HEK293 (cell line): ENCODE measurements around the gene PPDPF.

Experiments used
- CTCF ChIA-PET: fragments of 350-600 bp; formaldehyde crosslinking; extraction: SDS; loops from one replicate; lab custom pipeline; 2021; ENCODE audit warnings: antibody characterized with exemption; lab: Yijun Ruan, JAX
- POLR2A ChIA-PET: fragments of 300-600 bp; formaldehyde crosslinking; extraction: SDS; loops from one replicate; lab custom pipeline; 2020; ENCODE audit warnings: antibody characterized with exemption, inconsistent platforms; lab: Yijun Ruan, JAX
- H3K27ac ChIP-seq: fragments of 200-500 bp; sonication (Bioruptor generic); 2 replicates; pipeline ENCODE4 v1.5.1; 2014; ENCODE audit warnings: low read depth, low read length, control low read depth, inconsistent platforms; ENCODE audit errors: extremely low read depth
- H3K36me3 ChIP-seq, 2 experiments: fragments of 200-500 bp in 1 of 2; sonication (Bioruptor generic) in 1 of 2; 1 replicate in 1 of 2; 2 replicates in 1 of 2; pipeline ENCODE4 v1.5.1; 2014 to 2017; ENCODE audit warnings: inconsistent platforms in 2 of 2, low read length in 2 of 2; ENCODE audit not compliant: control insufficient read depth in 2 of 2, insufficient read depth in 1 of 2
- H3K4me1 ChIP-seq: fragments of 200-500 bp; sonication (Bioruptor generic); 2 replicates; pipeline ENCODE4 v1.5.1; 2014; ENCODE audit warnings: mild to moderate bottlenecking, low read length, inconsistent platforms; ENCODE audit not compliant: control insufficient read depth, insufficient read depth
- H3K4me3 ChIP-seq: 2 replicates; pipeline ENCODE4 v1.5.1; 2011; ENCODE audit warnings: low read depth, mild to moderate bottlenecking, control low read depth, low read length, moderate library complexity
- H3K9me3 ChIP-seq: fragments of 200-500 bp; sonication (Bioruptor generic); 2 replicates; pipeline ENCODE4 v1.5.1; 2014; ENCODE audit warnings: low read depth, low read length, inconsistent platforms; ENCODE audit not compliant: control insufficient read depth, insufficient read depth
- BCL6B ChIP-seq: fragments of 450-650 bp; formaldehyde crosslinking; IDR thresholded peaks from 2 replicates; pipeline ENCODE4 v1.5.1; 2017; ENCODE audit warnings: missing biosample characterization, missing genetic modification characterization
- GLI2 ChIP-seq: fragments of 450-650 bp; formaldehyde crosslinking; IDR thresholded peaks from 2 replicates; pipeline ENCODE4; 2017; ENCODE audit warnings: missing biosample characterization, missing genetic modification characterization, low read depth, borderline replicate concordance
- GLIS2 ChIP-seq: fragments of 450-650 bp; formaldehyde crosslinking; IDR thresholded peaks from 2 replicates; pipeline ENCODE4 v1.5.1; 2016; ENCODE audit warnings: missing biosample characterization, missing genetic modification characterization
- SALL2 ChIP-seq: fragments of 450-650 bp; formaldehyde crosslinking; IDR thresholded peaks from 2 replicates; pipeline ENCODE4 v1.5.0; 2017; ENCODE audit warnings: missing biosample characterization, mild to moderate bottlenecking, missing genetic modification characterization, borderline replicate concordance
- TRIM28 ChIP-seq: IDR thresholded peaks from 2 replicates; pipeline ENCODE4 v1.6.1; 2011; ENCODE audit warnings: low read length, control low read depth, borderline replicate concordance
- ZBTB17 ChIP-seq: fragments of 450-650 bp; formaldehyde crosslinking; IDR thresholded peaks from 2 replicates; pipeline ENCODE4 v1.5.1; 2016; ENCODE audit warnings: missing biosample characterization, missing genetic modification characterization
- ZBTB20 ChIP-seq: fragments of 450-650 bp; formaldehyde crosslinking; IDR thresholded peaks from 2 replicates; pipeline ENCODE4 v1.5.1; 2016; ENCODE audit warnings: missing biosample characterization, missing genetic modification characterization
- ZBTB8A ChIP-seq: fragments of 450-650 bp; formaldehyde crosslinking; IDR thresholded peaks from 2 replicates; pipeline ENCODE4 v1.5.1; 2016; ENCODE audit warnings: missing biosample characterization, missing genetic modification characterization
- ZNF133 ChIP-seq: fragments of 450-650 bp; formaldehyde crosslinking; IDR thresholded peaks from 2 replicates; pipeline ENCODE4 v1.5.1; 2016; ENCODE audit warnings: missing biosample characterization, missing genetic modification characterization
- ZNF138 ChIP-seq: fragments of 450-650 bp; formaldehyde crosslinking; IDR thresholded peaks from 2 replicates; pipeline ENCODE4 v1.5.1; 2016; ENCODE audit warnings: missing biosample characterization, missing genetic modification characterization, borderline replicate concordance
- ZNF155 ChIP-seq: fragments of 450-650 bp; formaldehyde crosslinking; IDR thresholded peaks from 2 replicates; pipeline ENCODE4 v1.5.1; 2016; ENCODE audit warnings: missing biosample characterization, missing genetic modification characterization
- ZNF175 ChIP-seq: fragments of 450-650 bp; formaldehyde crosslinking; IDR thresholded peaks from 2 replicates; pipeline ENCODE4 v1.5.1; 2016; ENCODE audit warnings: missing biosample characterization, missing genetic modification characterization
- ZNF19 ChIP-seq: fragments of 450-650 bp; formaldehyde crosslinking; IDR thresholded peaks from 2 replicates; pipeline ENCODE4; 2016; ENCODE audit warnings: missing biosample characterization, missing genetic modification characterization, low read depth
- ZNF214 ChIP-seq: fragments of 450-650 bp; formaldehyde crosslinking; IDR thresholded peaks from 2 replicates; pipeline ENCODE4 v1.5.1; 2017; ENCODE audit warnings: missing biosample characterization, mild to moderate bottlenecking, missing genetic modification characterization, borderline replicate concordance
- ZNF341 ChIP-seq: fragments of 450-650 bp; formaldehyde crosslinking; IDR thresholded peaks from 2 replicates; pipeline ENCODE4; 2016; ENCODE audit warnings: low read depth, missing biosample characterization, missing genetic modification characterization
- ZNF354C ChIP-seq: fragments of 450-650 bp; formaldehyde crosslinking; IDR thresholded peaks from 2 replicates; pipeline ENCODE4 v1.5.1; 2016; ENCODE audit warnings: missing biosample characterization, missing genetic modification characterization, low read depth, borderline replicate concordance
- ZNF37A ChIP-seq: fragments of 450-650 bp; IDR thresholded peaks from 2 replicates; pipeline ENCODE4 v1.5.1; 2018; ENCODE audit warnings: missing biosample characterization, missing genetic modification characterization
- ZNF404 ChIP-seq: fragments of 450-650 bp; formaldehyde crosslinking; IDR thresholded peaks from 2 replicates; pipeline ENCODE4 v1.5.1; 2017; ENCODE audit warnings: missing biosample characterization, missing genetic modification characterization
- ZNF416 ChIP-seq: fragments of 450-650 bp; formaldehyde crosslinking; IDR thresholded peaks from 2 replicates; pipeline ENCODE4 v1.5.1; 2016; ENCODE audit warnings: missing biosample characterization, missing genetic modification characterization
- ZNF48 ChIP-seq: fragments of 450-650 bp; formaldehyde crosslinking; IDR thresholded peaks from 2 replicates; pipeline ENCODE4 v1.5.1; 2016; ENCODE audit warnings: missing biosample characterization, missing genetic modification characterization
- ZNF510 ChIP-seq: fragments of 450-650 bp; formaldehyde crosslinking; IDR thresholded peaks from 2 replicates; pipeline ENCODE4 v1.5.1; 2018; ENCODE audit warnings: mild to moderate bottlenecking, missing genetic modification characterization, missing biosample characterization; ENCODE audit not compliant: insufficient replicate concordance
- ZNF514 ChIP-seq: fragments of 450-650 bp; formaldehyde crosslinking; IDR thresholded peaks from 2 replicates; pipeline ENCODE4 v1.5.1; 2016; ENCODE audit warnings: missing biosample characterization, missing genetic modification characterization
- ZNF558 ChIP-seq: fragments of 450-650 bp; formaldehyde crosslinking; IDR thresholded peaks from 2 replicates; pipeline ENCODE4 v1.5.1; 2016; ENCODE audit warnings: missing biosample characterization, missing genetic modification characterization
- ZNF600 ChIP-seq: fragments of 450-650 bp; formaldehyde crosslinking; IDR thresholded peaks from 2 replicates; pipeline ENCODE4 v1.5.1; 2016; ENCODE audit warnings: missing biosample characterization, missing genetic modification characterization
- ZNF626 ChIP-seq: fragments of 450-650 bp; sonication (Bioruptor Pico); formaldehyde crosslinking; IDR thresholded peaks from 2 replicates; pipeline ENCODE4 v1.5.1; 2018; ENCODE audit warnings: missing biosample characterization, missing genetic modification characterization, inconsistent platforms
- ZNF660 ChIP-seq: fragments of 450-650 bp; IDR thresholded peaks from 2 replicates; pipeline ENCODE4 v1.5.1; 2018; ENCODE audit warnings: missing biosample characterization, mild to moderate bottlenecking, missing genetic modification characterization
- ZNF664 ChIP-seq: fragments of 450-650 bp; formaldehyde crosslinking; IDR thresholded peaks from 2 replicates; pipeline ENCODE4 v1.5.1; 2016; ENCODE audit warnings: missing biosample characterization, missing genetic modification characterization
- ZNF776 ChIP-seq: fragments of 450-650 bp; formaldehyde crosslinking; IDR thresholded peaks from 2 replicates; pipeline ENCODE4 v1.5.0; 2017; ENCODE audit warnings: missing biosample characterization, missing genetic modification characterization, borderline replicate concordance
- ZNF830 ChIP-seq: fragments of 450-650 bp; IDR thresholded peaks from 2 replicates; pipeline ENCODE4 v1.5.0; 2018; ENCODE audit warnings: missing biosample characterization, missing genetic modification characterization, low read depth, mild to moderate bottlenecking, moderate library complexity
- ZSCAN16 ChIP-seq: fragments of 450-650 bp; formaldehyde crosslinking; IDR thresholded peaks from 2 replicates; pipeline ENCODE4 v1.5.1; 2016; ENCODE audit warnings: missing biosample characterization, missing genetic modification characterization
- ZSCAN30 ChIP-seq: fragments of 450-650 bp; IDR thresholded peaks from 2 replicates; pipeline ENCODE4 v1.5.1; 2018; ENCODE audit warnings: missing biosample characterization, mild to moderate bottlenecking, missing genetic modification characterization, moderate library complexity
- TF ChIP-seq, protein P1 (sequence below): fragments of 450-650 bp; formaldehyde crosslinking; IDR thresholded peaks from 2 replicates; pipeline ENCODE4 v1.5.1; 2016; ENCODE audit warnings: missing biosample characterization, missing genetic modification characterization
- TF ChIP-seq, protein P2 (sequence below): fragments of 450-650 bp; formaldehyde crosslinking; IDR thresholded peaks from 2 replicates; pipeline ENCODE4 v1.5.1; 2016; ENCODE audit warnings: missing biosample characterization, missing genetic modification characterization
- TF ChIP-seq, protein P3 (sequence below): fragments of 450-650 bp; formaldehyde crosslinking; IDR thresholded peaks from 2 replicates; pipeline ENCODE4 v1.5.1; 2016; ENCODE audit warnings: missing biosample characterization, missing genetic modification characterization

PPDPF gene

GRCh38 chr20:63471981-63472831, 48.4 kb upstream of the PPDPF start, which contains the start of gene KCNQ2:
TSS of gene KCNQ2 (minus strand) at chr20:63472655. CDS start at chr20:63472463, 192 bp downstream.
- ChIA-PET CTCF (no interaction called here), POLR2A (no interaction called here)
- H3K4me1 ChIP-seq, result peaks cover 3% of the 10 kb centered on the region
- H3K36me3 ChIP-seq, result no peaks in the 10 kb centered on the region
- no peaks in the 10 kb centered on the region for H3K9me3 ChIP-seq
- H3K27ac ChIP-seq, result no peak within 1 kb of the TSS; the same call in 1 of the 2 replicates
- H3K4me3 ChIP-seq, result peak within 1 kb of the TSS; percentile 34
- TF ChIP-seq ZNF626 (no peak), ZNF19 (tag by site-specific recombination) (no peak), ZNF830 (tag by site-specific recombination) (no peak), ZNF600 (tag by site-specific recombination) (peak; percentile 67), ZNF155 (no peak), ZNF37A (tag by site-specific recombination) (no peak), GLI2 (tag by site-specific recombination) (no peak), ZNF175 (tag by site-specific recombination) (no peak), BCL6B (tag by site-specific recombination) (no peak), GLIS2 (tag by site-specific recombination) (peak; percentile 82), ZNF341 (tag by site-specific recombination) (no peak), ZBTB20 (tag by site-specific recombination) (peak; percentile 37; the same call in 1 of the 2 replicates), ZNF354C (tag by site-specific recombination) (no peak), ZNF510 (tag by site-specific recombination) (no peak), ZSCAN30 (no peak), ZNF776 (tag by site-specific recombination) (no peak), SALL2 (tag by site-specific recombination) (no peak), ZNF664 (no peak), ZBTB17 (tag by site-specific recombination) (no peak), ZNF214 (tag by site-specific recombination) (no peak), TRIM28 (no peak), ZBTB8A (tag by site-specific recombination) (peak; percentile 89), ZNF660 (tag by site-specific recombination) (no peak), ZNF558 (tag by site-specific recombination) (no peak), ZNF514 (no peak), ZNF416 (tag by site-specific recombination) (no peak), ZNF133 (no peak), ZNF138 (tag by site-specific recombination) (no peak), ZNF404 (tag by site-specific recombination) (no peak), ZSCAN16 (no peak), ZNF48 (tag by site-specific recombination) (no peak)
- TF ChIP-seq, protein P1, sequence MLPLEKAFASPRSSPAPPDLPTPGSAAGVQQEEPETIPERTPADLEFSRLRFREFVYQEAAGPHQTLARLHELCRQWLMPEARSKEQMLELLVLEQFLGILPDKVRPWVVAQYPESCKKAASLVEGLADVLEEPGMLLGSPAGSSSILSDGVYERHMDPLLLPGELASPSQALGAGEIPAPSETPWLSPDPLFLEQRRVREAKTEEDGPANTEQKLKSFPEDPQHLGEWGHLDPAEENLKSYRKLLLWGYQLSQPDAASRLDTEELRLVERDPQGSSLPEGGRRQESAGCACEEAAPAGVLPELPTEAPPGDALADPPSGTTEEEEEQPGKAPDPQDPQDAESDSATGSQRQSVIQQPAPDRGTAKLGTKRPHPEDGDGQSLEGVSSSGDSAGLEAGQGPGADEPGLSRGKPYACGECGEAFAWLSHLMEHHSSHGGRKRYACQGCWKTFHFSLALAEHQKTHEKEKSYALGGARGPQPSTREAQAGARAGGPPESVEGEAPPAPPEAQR, result no peak
- TF ChIP-seq, protein P2, sequence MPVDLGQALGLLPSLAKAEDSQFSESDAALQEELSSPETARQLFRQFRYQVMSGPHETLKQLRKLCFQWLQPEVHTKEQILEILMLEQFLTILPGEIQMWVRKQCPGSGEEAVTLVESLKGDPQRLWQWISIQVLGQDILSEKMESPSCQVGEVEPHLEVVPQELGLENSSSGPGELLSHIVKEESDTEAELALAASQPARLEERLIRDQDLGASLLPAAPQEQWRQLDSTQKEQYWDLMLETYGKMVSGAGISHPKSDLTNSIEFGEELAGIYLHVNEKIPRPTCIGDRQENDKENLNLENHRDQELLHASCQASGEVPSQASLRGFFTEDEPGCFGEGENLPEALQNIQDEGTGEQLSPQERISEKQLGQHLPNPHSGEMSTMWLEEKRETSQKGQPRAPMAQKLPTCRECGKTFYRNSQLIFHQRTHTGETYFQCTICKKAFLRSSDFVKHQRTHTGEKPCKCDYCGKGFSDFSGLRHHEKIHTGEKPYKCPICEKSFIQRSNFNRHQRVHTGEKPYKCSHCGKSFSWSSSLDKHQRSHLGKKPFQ, result no peak
- TF ChIP-seq, protein P3, sequence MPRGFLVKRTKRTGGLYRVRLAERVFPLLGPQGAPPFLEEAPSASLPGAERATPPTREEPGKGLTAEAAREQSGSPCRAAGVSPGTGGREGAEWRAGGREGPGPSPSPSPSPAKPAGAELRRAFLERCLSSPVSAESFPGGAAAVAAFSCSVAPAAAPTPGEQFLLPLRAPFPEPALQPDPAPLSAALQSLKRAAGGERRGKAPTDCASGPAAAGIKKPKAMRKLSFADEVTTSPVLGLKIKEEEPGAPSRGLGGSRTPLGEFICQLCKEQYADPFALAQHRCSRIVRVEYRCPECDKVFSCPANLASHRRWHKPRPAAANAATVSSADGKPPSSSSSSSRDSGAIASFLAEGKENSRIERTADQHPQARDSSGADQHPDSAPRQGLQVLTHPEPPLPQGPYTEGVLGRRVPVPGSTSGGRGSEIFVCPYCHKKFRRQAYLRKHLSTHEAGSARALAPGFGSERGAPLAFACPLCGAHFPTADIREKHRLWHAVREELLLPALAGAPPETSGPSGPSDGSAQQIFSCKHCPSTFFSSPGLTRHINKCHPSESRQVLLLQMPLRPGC (tag by site-specific recombination), result no peak
